ENCODE results near the gene CEP70. TPM values are rescaled to one million over a fixed set of nuclear protein-coding genes. Genes with fewer than 3 reads are reported as not detected.
"Not testable (repeated sequence)": the region's sequence is repeated elsewhere in the genome, so short reads cannot be mapped to it uniquely, and the experiment has no call there.

The CEP70 gene
- total RNA-seq, 2 donors from 2014 or later = 5.6 to 10.6 TPM

GRCh38 chr3:138567403-138567802 lies 26.7 kb downstream of the CEP70 start:
- Mint-ChIP-seq H3K27me3 (no peaks in the 10 kb centered on the region), H3K9me3 (no peaks in the 10 kb centered on the region), H3K36me3 (ENCODE audit: low read depth) (peaks cover 29% of the 10 kb centered on the region), H3K27ac (no peak overlapping the region), H3K4me1 (no peaks in the 10 kb centered on the region), H3K4me3 (no peak overlapping the region)
- no peak for ATAC-seq (replicated peaks)

- not testable (repeated sequence) for H3K4me3 Mint-ChIP-seq; H3K27ac Mint-ChIP-seq; H3K27me3 Mint-ChIP-seq; H3K9me3 Mint-ChIP-seq; H3K4me1 Mint-ChIP-seq; ATAC-seq (replicated peaks)
- peaks cover 28% of the 10 kb centered on the region for H3K36me3 Mint-ChIP-seq (ENCODE audit: low read depth)
Observed at GRCh38 chr3:138566293-138566692, 27.8 kb downstream of the CEP70 start.

GRCh38 chr3:138562902-138563301 lies 31.2 kb downstream of the CEP70 start:
- H3K4me3 Mint-ChIP-seq; ATAC-seq (replicated peaks); H3K4me1 Mint-ChIP-seq; H3K27ac Mint-ChIP-seq; H3K27me3 Mint-ChIP-seq: not testable (repeated sequence)
- Mint-ChIP-seq H3K36me3 (ENCODE audit: low read depth) (peaks cover 35% of the 10 kb centered on the region), H3K9me3 (peaks cover 13% of the 10 kb centered on the region)

GRCh38 chr3:138560501-138560900 lies 33.6 kb downstream of the CEP70 start:
- no peak for ATAC-seq (replicated peaks)

GRCh38 chr3:138559134-138559533 lies 34.9 kb downstream of the CEP70 start:
- no peak overlapping the region for H3K27ac Mint-ChIP-seq
- no peaks in the 10 kb centered on the region for H3K4me1 Mint-ChIP-seq
- H3K4me3 Mint-ChIP-seq = no peak overlapping the region
- peaks cover 40% of the 10 kb centered on the region for H3K36me3 Mint-ChIP-seq (ENCODE audit: low read depth)
- no peaks in the 10 kb centered on the region for H3K27me3 Mint-ChIP-seq
- H3K9me3 Mint-ChIP-seq = peaks cover 16% of the 10 kb centered on the region
- no peak for ATAC-seq (replicated peaks)

More at GRCh38 chr3:138560501-138560900, 33.6 kb downstream of the CEP70 start:
- H3K4me3 Mint-ChIP-seq = no peak overlapping the region
- no peaks in the 10 kb centered on the region for H3K27me3 Mint-ChIP-seq
- H3K27ac Mint-ChIP-seq = no peak overlapping the region
- peaks cover 16% of the 10 kb centered on the region for H3K9me3 Mint-ChIP-seq
- H3K4me1 Mint-ChIP-seq = no peaks in the 10 kb centered on the region
- H3K36me3 Mint-ChIP-seq (ENCODE audit: low read depth) = peaks cover 34% of the 10 kb centered on the region

- H3K27ac Mint-ChIP-seq; H3K4me1 Mint-ChIP-seq; ATAC-seq (replicated peaks); H3K27me3 Mint-ChIP-seq; H3K4me3 Mint-ChIP-seq: not testable (repeated sequence)
- H3K9me3 Mint-ChIP-seq = peaks cover 26% of the 10 kb centered on the region
- H3K36me3 Mint-ChIP-seq (ENCODE audit: low read depth) = peaks cover 63% of the 10 kb centered on the region
Observed at GRCh38 chr3:138554775-138555174, 39.3 kb downstream of the CEP70 start.

- H3K4me1 Mint-ChIP-seq = not testable (repeated sequence)
Observed at GRCh38 chr3:138550958-138551357, 43.1 kb downstream of the CEP70 start.

GRCh38 chr3:138549179-138549977 lies 44.7 kb downstream of the CEP70 start:
- Mint-ChIP-seq H3K4me1 (peaks cover 6% of the 10 kb centered on the region), H3K36me3 (ENCODE audit: low read depth) (peaks cover 68% of the 10 kb centered on the region), H3K4me3 (no peak overlapping the region), H3K9me3 (peaks cover 22% of the 10 kb centered on the region), H3K27ac (no peak overlapping the region), H3K27me3 (no peaks in the 10 kb centered on the region)
- no peak for ATAC-seq (replicated peaks)

More at GRCh38 chr3:138550958-138551357, 43.1 kb downstream of the CEP70 start:
- H3K9me3 Mint-ChIP-seq = peaks cover 19% of the 10 kb centered on the region
- peaks cover 78% of the 10 kb centered on the region for H3K36me3 Mint-ChIP-seq (ENCODE audit: low read depth)
- not testable (repeated sequence) for ATAC-seq (replicated peaks); H3K4me3 Mint-ChIP-seq; H3K27me3 Mint-ChIP-seq; H3K27ac Mint-ChIP-seq

- Mint-ChIP-seq H3K36me3 (ENCODE audit: low read depth) (peaks cover 75% of the 10 kb centered on the region), H3K4me1 (peaks cover 2% of the 10 kb centered on the region), H3K27me3 (no peaks in the 10 kb centered on the region), H3K9me3 (peaks cover 18% of the 10 kb centered on the region), H3K27ac (no peak overlapping the region), H3K4me3 (no peak overlapping the region)
- ATAC-seq (replicated peaks) = no peak
Observed at GRCh38 chr3:138547342-138547975, 46.6 kb downstream of the CEP70 start.

- Mint-ChIP-seq H3K4me3 (no peak overlapping the region), H3K9me3 (peaks cover 26% of the 10 kb centered on the region), H3K4me1 (no peaks in the 10 kb centered on the region), H3K27me3 (no peaks in the 10 kb centered on the region), H3K36me3 (ENCODE audit: low read depth) (peaks cover 71% of the 10 kb centered on the region), H3K27ac (no peak overlapping the region)
- ATAC-seq (replicated peaks) = no peak
Observed at GRCh38 chr3:138544546-138544945, 49.5 kb downstream of the CEP70 start.

GRCh38 chr3:138542977-138543376 lies 51.1 kb downstream of the CEP70 start:
- peaks cover 28% of the 10 kb centered on the region for H3K9me3 Mint-ChIP-seq
- H3K27me3 Mint-ChIP-seq = no peaks in the 10 kb centered on the region
- no peak overlapping the region for H3K27ac Mint-ChIP-seq
- H3K4me3 Mint-ChIP-seq = no peak overlapping the region
- no peak for ATAC-seq (replicated peaks)
- peaks cover 68% of the 10 kb centered on the region for H3K36me3 Mint-ChIP-seq (ENCODE audit: low read depth)
- H3K4me1 Mint-ChIP-seq = no peaks in the 10 kb centered on the region

GRCh38 chr3:138539352-138539751 lies 54.7 kb downstream of the CEP70 start:
- Mint-ChIP-seq H3K9me3 (peaks cover 21% of the 10 kb centered on the region), H3K27me3 (no peaks in the 10 kb centered on the region), H3K4me1 (no peaks in the 10 kb centered on the region), H3K4me3 (no peak overlapping the region), H3K36me3 (ENCODE audit: low read depth) (peaks cover 51% of the 10 kb centered on the region), H3K27ac (no peak overlapping the region)
- no peak for ATAC-seq (replicated peaks)

- H3K27me3 Mint-ChIP-seq; H3K9me3 Mint-ChIP-seq; H3K27ac Mint-ChIP-seq; H3K4me1 Mint-ChIP-seq; H3K4me3 Mint-ChIP-seq; ATAC-seq (replicated peaks): not testable (repeated sequence)
- peaks cover 34% of the 10 kb centered on the region for H3K36me3 Mint-ChIP-seq (ENCODE audit: low read depth)
Observed at GRCh38 chr3:138521445-138521844, 72.6 kb downstream of the CEP70 start.

- Mint-ChIP-seq H3K9me3 (no peaks in the 10 kb centered on the region), H3K27ac (peak overlapping the region; percentile 6), H3K4me1 (no peaks in the 10 kb centered on the region), H3K27me3 (no peaks in the 10 kb centered on the region), H3K4me3 (no peak overlapping the region), H3K36me3 (ENCODE audit: low read depth) (peaks cover 7% of the 10 kb centered on the region)
- ATAC-seq (replicated peaks) = peak; percentile 95
Observed at GRCh38 chr3:138513090-138513843, 80.8 kb downstream of the CEP70 start.
